Stimulated activated CD4-positive, alpha-beta T cell treated with anti-CD3 and anti-CD28 coated beads, Interleukin-4, amount 100 ng/mL, for 1 hour (primary cell): ENCODE results near the gene HIBCH.
"Not testable (repeated sequence)": the region's sequence is repeated elsewhere in the genome, so short reads cannot be mapped to it uniquely, and the experiment has no call there.

ENCODE experiments used
- DNase-seq: peaks from one replicate; pipeline ENCODE4 v3.0.0-alpha.2; 2020

HIBCH gene

DNA sequence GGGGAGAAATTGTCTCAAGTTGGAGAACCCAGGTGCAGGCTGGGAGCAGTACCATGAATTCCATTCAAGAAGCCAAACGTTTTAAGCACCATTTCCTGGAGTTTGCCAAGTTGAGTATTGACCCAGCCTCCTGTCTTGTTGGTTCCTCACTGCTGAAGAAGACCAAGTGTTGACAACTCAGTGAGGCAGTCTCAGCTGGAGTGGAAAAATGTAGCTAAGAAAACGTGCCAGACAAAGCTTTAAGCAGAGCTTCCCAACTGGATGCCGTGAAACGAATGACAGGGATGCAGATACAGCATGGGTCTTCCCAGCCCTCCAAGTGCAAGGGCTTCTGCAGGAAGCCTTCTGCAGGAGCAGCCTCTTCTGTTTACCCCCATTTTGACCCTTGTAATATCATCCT lies 23.0 kb upstream of the HIBCH start:
- no peak for DNase-seq

DNA sequence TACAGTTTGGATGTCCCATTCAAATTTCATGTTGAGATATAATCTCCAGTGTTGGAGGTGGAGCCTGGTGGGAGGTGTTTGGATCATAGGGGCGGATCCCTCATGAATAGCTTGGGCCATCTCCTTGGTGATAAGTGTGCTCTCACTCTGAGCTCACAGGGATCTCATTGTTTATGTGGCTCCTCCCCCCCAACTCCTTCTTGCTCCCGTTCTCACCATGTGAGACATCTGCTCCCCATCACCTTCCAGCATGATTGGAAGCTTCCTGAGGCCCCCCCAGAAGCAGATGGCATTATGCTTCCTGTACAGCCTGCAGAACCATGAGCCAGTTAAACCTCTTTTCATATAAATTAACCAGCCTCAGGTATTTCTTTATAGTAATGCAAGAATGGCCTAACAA lies 20.7 kb upstream of the HIBCH start:
- DNase-seq = no peak

DNA sequence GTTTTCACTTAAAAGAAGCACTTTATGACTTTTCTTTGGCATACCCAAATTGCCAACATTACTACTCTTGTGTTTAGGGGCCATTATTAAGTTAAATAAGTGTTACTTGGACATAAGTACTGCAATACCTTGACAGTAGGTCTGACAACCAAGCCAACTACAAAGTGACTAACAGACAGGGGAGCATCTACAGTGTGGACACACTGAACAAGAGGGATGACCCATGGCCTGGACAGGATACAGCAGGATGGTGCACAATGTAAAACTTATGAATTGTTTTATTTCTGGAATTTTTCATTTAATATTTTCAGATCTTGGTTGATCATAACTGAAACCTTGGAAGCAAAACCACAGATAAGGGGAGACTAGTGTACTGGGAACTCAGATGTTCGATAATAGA lies 19.8 kb upstream of the HIBCH start:
- no peak for DNase-seq

DNA sequence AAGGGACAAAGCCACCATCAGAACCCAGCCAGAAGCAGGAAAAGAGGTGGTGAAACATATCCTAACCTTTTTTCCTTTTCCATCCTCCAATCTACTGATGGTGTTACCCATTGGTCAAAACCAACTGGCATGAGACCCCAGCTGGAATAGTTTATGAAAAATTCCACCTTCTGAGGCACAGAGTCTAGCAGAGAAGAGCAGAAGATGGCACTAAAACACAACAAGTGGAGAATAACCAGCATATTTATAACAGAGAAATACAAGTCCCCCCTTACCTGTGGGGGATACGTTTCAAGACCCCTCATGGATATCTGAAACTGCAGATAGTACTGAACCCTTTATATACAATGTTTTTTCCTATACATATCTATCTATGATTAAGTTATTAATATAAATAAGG lies 18.8 kb upstream of the HIBCH start:
- DNase-seq = no peak

DNA sequence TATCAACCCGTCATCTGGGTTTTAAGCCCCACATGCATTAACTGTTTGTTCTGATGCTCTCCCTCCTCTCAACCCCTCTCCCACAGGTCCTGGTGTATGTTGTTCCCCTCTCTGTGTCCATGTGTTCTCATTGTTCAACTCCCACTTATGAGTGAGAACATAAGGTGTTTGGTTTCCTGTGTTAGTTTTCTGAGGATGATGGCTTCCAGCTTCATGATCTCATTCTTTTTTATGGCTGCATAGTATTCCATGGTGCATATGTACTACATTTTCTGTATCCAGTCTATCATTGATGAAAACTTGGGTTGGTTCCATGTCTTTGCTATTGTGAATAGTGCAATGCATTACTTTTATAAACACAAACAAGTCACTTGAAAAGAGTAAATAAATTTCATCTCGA lies 16.8 kb upstream of the HIBCH start:
- no peak for DNase-seq

DNA sequence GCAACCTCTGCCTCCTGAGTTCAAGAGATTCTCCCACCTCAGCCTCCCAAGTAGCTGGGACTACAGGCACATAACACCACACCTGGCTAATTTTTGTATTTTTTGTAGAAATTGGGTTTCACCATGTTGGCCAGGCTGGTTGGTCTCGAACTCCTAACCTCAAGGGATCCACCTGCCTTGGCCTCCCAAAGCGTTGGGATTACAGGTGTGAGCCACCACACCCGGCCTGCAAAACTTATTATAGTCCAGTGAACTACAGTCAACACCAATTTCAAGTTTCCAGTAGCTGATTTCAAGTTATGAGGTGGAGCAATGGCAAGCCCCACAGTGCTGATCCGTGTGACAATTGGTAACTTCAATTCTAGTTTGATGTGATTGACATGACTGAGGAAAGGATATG lies 16.0 kb upstream of the HIBCH start:
- DNase-seq = not testable (repeated sequence)

DNA sequence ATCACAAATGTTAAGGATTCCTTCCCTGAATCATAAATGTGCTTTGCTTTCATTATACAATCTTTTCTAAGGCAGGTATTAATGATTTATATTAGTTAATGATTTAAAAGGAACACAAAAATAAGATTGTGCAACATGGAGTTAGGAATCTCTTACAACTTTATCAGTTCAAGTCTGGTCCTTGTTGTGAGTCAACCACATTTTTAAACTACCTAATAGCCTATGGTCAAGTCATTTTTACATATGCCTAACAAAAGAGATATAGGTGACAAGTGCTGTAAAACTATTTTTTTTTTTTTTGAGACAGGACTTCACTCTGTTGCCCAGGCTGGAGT lies 15.6 kb upstream of the HIBCH start:
- no peak for DNase-seq

DNA sequence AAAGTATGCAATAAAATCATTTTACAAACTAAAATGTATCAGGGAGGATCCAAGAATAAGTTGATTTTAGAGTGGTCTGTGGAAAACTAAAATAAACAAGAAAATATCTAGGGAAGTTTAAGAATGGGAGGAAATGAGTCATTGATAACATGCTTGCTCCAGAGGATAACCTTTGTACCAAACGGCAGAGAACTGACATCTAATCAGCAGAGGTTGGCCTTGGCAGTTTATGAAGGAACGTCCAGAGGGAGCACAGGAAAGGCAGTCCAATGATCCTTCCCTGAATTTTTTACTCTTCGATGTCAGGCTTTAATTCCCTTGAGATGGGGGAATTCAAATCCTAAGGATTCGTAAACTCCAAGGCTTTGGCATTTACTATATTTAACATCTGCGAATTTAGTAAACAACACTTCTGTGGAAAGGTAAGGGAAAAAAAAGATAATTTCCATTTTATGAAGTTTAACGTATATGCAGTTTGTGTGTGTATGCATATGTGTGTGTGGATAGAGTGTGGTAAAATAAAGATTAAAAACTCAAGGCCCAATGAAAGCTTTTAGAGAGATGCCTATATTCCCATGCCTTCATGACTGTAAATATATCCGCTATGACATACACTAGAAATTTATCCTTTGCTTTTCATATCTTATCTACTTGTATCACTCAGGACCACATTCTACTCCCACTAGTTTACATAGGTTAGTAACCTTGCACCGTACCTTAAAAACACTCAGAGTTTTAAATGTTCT lies 15.0 kb upstream of the HIBCH start:
- no peak for DNase-seq

DNA sequence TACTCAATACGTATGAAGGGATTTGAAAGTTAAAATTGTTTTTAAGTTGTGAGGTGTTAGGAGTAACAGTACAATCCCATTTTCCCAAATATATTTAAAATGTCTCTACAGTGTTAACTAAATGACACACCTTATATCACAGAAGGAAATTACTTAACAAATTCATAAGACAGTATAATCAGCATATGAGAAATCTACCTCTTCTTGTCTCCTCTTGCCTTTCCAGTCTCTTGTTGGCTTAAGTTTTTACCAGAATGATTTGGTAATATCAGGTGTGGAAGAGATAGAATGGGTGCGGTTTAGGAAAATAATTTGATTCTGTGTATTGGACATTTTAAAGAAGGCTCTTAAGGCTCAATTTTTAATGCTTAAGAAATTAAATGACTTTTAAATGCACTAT lies 14.3 kb upstream of the HIBCH start:
- no peak for DNase-seq

DNA sequence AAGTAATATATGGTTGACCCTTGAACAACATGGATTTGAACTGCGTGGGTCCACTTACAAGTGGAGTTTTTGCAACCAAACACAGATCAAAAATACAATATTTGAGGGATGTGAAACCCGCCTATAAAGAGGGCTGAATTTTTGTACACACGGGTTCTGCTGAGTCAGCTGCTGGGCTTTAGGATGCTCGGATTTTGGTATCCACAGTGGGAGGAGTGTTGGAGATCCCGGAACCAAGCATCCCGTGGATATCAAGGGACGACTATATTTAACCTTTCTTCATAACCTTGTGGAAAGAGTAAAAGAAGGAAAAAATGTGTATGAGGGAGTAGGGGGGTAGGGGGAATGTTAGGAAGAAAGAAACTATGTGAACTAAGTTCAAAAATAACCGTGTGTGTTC lies 13.8 kb upstream of the HIBCH start:
- no peak for DNase-seq

DNA sequence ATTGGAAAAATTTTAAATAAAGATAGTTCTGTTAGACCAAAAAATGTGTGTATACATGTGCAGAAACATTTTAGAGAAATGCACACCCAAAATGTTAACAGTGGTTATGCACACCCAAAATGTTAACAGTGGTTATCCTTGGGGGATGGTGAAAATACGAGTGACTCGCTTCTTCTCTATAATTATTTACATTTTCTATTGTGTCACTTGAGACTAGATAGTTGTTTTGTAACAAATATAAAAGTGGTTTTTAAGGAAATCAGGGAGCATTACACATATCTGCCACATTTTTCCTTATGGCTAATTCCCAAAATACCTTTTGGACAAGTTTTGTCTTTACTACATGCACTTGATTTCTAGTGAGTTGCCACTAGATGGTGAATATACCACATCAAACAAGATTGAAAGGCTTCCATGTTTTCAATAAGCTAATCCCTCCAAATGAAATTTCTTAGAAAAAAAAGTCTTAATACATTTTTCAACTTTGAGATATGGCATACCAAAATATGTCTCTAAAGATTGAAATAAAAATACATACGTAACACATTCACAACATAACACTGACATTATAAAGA lies 9.0 kb upstream of the HIBCH start:
- DNase-seq = no peak

DNA sequence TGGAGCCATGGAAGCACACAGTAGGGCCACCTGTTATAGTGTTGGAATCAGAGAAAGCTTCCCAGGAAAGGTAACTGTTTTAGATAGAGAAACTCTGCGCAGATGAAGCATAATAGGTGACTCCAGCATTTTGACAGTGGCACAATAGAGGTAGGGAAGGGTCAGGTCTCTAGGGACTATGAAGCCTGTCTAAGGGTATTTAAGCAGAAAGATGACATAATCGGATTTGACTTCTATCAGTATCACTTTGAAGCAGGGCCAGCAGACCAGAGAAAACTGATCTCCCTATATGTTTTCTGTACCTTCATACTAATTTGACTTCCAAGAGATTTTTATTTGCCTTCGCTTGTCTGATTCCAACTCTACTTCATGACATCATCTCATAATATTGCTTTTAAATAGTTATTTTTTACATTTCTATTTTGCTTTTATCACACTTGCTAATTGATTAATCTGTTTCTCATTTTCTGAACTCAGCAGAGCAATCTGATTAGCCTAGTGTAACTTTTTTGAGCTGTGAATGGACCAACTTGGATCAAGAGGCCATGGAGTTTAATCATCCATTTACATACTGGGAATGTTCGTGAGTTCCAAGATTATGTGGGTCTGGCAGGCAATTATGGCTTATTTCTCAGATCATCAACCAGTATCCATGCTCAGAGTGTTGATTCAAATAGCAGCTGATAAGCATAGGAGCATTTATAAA lies 8.4 kb upstream of the HIBCH start:
- no peak for DNase-seq

DNA sequence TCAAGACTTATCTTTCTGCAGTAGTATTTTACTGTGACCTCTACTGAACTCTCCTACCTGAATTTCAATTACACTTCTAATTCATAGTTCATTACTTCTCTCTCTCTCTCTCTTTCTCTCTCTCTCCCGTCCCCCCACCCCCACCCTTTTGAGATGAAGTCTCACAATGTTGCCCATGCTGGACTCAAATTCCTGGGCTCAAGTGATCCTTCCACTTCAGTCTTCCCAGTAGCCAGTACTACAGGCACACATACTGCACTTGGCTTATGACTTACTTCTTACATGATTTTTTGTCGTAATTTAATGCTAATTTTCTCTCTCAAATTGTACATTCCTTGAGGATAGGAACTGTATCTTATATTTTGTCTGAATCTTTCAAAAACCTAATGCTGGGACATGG lies 6.0 kb upstream of the HIBCH start:
- DNase-seq = no peak

DNA sequence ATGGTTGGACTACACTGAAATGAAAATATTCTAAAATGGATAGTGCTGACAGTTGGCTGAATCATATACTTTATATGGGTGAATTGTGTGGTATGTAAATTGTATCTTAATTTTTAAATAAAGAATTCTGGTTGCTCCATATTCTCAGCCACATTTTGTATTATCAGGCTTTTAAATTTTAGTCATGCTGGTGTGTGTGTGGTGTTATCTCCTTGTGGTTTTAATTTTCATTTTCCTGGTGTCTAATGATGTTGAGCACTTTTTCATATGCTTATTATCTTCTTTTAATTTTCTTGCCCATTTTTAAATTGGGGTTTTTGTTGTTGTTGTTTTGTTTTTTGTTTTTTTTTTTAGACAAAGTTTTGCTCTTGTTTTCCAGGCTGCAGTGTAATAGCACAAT lies 3.8 kb upstream of the HIBCH start:
- no peak for DNase-seq

DNA sequence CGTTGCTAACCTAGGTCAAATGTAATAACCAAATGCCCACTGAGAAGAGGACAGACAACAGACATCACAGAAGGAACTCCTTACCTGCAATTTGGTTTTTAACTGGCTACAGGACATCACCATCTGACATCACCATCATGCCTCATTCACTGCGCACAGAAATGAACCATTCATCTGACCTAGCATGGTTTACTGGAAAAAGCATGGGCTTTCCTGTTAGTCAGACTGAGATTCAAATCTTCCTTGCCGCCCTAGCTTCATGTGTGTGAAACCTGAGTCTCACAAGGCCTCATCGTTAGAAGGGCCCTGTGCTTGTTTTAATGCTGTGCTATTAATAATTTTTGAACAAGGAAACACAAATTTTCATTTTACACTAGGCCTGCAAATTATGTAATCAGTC lies 1.1 kb upstream of the HIBCH start:
- no peak for DNase-seq

DNA sequence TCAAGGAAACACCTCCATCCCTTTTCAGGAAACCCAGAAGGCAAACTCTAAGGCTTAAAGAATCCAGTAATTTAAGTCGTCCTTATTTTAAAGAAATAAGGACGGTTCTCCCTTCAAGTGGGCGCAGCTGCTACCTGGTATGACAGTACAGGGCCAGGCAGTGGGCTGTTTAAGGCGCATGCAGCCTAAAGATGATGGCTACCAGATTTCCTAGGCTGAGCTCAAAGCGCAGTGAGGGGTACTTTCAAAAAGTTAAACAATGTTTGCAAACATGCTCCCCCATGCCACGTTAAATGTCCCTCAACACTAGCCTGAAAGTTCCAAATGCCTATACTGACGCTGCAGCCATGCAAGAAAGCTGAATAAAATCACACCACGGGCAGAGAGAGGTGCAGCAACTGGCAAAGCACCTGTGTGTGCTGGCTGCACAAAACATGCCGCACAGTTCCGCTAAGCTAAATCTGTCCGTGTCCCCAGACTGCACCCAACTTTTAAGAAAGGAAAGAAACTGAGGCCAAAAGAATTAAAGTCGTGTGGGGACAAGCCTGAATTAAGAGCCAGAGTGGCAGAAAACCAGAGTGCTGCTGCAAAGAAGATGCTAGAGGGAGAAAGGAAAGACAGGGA lies 583 bp downstream of the HIBCH start:
- DNase-seq = no peak

DNA sequence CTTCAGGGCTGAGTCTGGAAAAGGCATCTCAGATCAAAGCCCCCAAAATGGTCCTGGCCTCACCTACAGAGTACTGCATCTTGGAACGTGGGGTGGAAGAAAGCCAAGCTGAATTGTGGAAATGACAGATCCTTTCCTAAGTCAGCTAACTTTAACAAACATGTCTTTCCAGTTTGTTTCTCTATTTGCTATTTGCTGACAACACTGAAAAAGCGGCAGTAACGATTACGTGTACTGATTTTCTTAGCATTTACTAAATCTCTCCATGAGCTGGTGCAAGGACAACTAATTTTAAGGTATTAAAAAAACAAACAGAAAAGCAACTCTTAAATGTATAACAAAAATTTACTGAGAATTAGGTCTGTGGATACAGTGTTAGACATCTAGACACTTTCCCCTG lies 1.1 kb downstream of the HIBCH start:
- DNase-seq = no peak

DNA sequence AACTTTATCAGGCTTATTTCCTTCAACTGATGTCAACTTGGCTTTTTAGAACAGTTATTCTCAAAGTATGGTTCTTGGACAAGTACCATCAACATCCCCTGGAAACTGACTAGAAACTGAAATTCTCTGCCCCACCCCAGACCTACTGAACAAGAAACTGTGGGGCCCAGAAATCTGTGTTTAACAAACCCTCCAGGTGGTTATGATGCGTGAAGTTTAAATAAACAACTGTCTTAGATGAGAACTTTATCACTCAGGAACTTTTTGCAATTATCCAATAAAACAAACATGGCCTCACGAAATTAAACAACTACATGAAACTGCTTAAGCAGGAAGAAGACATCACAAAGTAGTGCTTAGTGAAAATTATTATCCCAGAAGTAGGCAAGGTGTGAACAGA lies 4.4 kb downstream of the HIBCH start:
- DNase-seq = no peak

DNA sequence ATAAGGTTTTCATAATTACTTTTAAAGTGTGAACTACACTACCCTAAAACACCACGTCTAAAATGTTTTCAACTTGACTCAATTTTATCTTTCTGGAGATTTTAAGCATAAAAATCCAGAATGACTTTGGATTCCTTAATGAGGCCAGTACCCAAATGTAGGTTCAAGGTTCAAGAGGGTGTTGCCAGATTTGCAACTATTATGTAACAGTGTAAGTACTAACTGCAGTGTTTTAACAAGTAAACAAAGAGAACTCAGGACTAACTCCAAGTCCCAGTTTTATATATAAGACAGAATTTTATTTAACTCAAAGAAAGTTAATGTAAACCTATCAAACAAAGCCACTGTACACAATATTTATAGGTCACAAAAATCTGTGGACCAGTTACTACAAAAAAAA lies 5.7 kb downstream of the HIBCH start:
- no peak for DNase-seq

DNA sequence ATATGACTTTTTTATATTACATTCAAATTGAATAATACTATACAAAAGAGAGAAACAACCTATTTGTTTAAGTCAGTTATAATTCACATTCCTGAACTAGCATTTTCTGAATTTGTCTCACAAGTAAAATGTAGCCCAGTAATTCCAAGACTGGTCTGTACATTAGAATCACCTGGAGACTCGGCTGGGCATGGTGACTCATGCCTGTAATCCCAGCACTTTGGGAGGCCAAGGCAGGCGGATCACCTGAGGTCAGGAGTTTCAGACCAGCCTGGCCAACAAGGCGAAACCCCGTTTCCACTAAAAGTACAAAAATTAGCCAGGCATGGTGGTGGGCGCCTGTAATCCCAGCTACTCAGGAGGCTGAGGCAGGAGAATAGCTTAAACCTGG lies 7.0 kb downstream of the HIBCH start:
- DNase-seq = not testable (repeated sequence)

DNA sequence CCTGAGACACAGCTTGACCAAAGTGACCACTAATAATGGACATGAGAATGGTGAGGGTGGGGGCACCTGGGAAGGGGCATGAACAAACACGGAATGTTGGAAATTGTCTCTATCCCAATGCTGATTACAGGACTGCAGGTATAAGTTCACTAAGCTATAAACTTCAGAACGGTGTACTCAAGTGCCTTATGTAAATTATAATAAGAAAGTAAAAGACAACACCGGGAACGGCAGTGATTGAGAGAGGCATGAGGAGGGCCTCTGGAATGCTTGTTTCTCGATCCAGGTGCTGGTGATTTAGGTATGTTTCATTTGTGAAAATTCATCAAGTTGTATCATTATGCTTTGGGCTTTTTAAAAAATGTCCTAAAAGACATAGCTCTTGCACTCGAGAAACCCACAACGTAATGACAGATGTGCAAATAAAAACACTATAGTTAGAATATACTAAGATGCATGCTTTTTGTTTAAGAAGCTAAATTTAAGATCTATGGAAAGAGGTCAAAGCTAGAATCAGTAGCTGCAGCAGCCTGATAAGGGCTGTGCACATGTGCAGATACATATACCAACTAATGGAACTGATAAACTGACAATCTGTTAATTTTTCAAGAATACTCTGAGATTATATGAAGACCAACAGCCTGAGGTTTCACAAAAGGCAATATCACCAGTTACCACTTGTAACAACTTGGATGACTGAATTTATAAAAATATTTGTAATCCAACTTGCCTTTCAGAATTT lies 7.6 kb downstream of the HIBCH start:
- DNase-seq = no peak

DNA sequence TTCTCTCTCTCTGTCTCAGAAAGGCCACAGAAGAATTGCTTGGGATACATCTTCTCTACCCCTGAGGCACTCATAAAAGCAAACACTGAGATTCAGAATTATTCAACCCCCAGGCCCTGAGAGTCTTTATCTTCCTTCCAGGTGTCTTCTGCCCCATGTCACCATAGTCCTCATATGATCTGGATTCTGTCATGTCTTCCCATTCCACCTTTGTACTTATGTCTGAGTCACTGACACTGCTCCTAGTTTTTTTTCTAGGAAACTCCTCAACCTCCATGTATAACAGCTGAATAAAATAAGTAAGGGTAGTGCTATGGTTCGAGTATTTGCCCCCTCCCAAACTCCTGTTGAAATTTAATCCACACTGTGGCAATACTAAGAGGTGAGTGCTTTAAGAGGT lies 11.6 kb downstream of the HIBCH start:
- DNase-seq = no peak

DNA sequence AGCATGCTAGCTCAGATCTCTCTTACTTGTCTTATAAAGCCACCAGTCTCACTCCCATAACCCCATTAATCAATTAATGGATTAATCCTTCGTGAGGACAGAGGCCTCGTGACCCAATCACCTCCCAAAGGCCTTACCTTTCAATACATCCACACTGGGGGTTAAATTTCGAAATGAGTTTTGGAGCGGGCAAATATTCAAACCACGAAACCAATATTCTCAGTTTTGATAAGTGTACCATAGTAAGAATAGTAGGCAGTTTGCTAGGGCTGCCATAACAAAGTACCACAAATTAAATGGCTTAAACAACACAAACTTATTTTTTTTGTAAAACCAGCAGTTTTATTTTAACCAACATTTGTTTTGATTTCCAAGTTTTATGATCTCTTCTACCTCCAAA lies 15.2 kb downstream of the HIBCH start:
- no peak for DNase-seq

DNA sequence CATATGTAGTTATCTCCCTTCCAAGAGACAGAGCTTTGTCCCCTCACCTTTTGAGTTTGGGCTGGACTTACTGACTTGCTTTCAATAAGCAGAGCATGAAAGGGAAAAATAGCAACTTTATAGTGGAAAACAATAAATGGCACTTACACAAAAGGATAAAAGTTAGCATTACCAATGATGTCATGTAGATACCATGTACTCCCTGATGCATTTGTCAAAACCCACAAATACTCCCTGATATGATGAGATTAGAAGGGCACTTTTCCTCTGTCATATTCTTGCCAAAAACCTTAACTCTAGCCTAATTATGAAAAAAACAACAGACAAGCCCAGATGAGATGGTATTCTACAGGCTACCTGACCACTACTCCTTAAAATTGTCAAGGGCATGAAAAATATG lies 16.0 kb downstream of the HIBCH start:
- no peak for DNase-seq
